Hematopoietic multipotent progenitor cell treated with erythropoietin and hydrocortisone succinate and interleukin-3 and kit ligand, for 15 days (in vitro differentiated cells): ENCODE measurements around the gene SLC22A23.

Source experiments
- DNase-seq: peaks from one replicate; pipeline ENCODE4 v3.0.0-alpha.2; 2015; ENCODE audit warnings: low spot score

SLC22A23 gene

GRCh38 chr6:3443221-3443515 lies 13.7 kb downstream of the SLC22A23 start:
- DNase-seq, result no peak

- peak; percentile 80 for DNase-seq
Observed at GRCh38 chr6:3442431-3443220, 14.2 kb downstream of the SLC22A23 start.

- DNase-seq, result no peak
Observed at GRCh38 chr6:3440911-3441310, 15.9 kb downstream of the SLC22A23 start.

GRCh38 chr6:3439961-3440360 lies 16.9 kb downstream of the SLC22A23 start:
- no peak for DNase-seq

GRCh38 chr6:3438190-3439167 lies 18.4 kb downstream of the SLC22A23 start:
- no peak for DNase-seq

GRCh38 chr6:3433005-3433404 lies 23.8 kb downstream of the SLC22A23 start:
- peak; percentile 80 for DNase-seq

- DNase-seq, result no peak
Observed at GRCh38 chr6:3432416-3432815, 24.4 kb downstream of the SLC22A23 start.

- no peak for DNase-seq
Observed at GRCh38 chr6:3431994-3432393, 24.9 kb downstream of the SLC22A23 start.

- DNase-seq, result no peak
Observed at GRCh38 chr6:3429211-3429610, 27.6 kb downstream of the SLC22A23 start.

- peak; percentile 48 for DNase-seq
Observed at GRCh38 chr6:3428700-3429099, 28.1 kb downstream of the SLC22A23 start.

- no peak for DNase-seq
Observed at GRCh38 chr6:3428247-3428646, 28.6 kb downstream of the SLC22A23 start.

- DNase-seq, result peak; percentile 97
Observed at GRCh38 chr6:3427687-3428085, 29.2 kb downstream of the SLC22A23 start.

- peak; percentile 84 for DNase-seq
Observed at GRCh38 chr6:3426927-3427686, 29.7 kb downstream of the SLC22A23 start.

GRCh38 chr6:3426091-3426926 lies 30.5 kb downstream of the SLC22A23 start:
- peak; percentile 53 for DNase-seq

- no peak for DNase-seq
Observed at GRCh38 chr6:3425574-3425973, 31.3 kb downstream of the SLC22A23 start.

GRCh38 chr6:3424185-3424927 lies 32.5 kb downstream of the SLC22A23 start:
- no peak for DNase-seq

- no peak for DNase-seq
Observed at GRCh38 chr6:3423439-3424184, 33.2 kb downstream of the SLC22A23 start.

- DNase-seq, result no peak
Observed at GRCh38 chr6:3422435-3423070, 34.3 kb downstream of the SLC22A23 start.

GRCh38 chr6:3421791-3422434 lies 34.9 kb downstream of the SLC22A23 start:
- peak; percentile 48 for DNase-seq
